ENCODE data around the gene SYP.
A peak's percentile ranks its signal among the peaks of the same experiment; 100 is the strongest.

The SYP gene

GRCh38 chrX:49189606-49190005, 10.4 kb downstream of the SYP start:
- POLR2A ChIA-PET, result no interaction called here
- TF ChIP-seq, protein P1, sequence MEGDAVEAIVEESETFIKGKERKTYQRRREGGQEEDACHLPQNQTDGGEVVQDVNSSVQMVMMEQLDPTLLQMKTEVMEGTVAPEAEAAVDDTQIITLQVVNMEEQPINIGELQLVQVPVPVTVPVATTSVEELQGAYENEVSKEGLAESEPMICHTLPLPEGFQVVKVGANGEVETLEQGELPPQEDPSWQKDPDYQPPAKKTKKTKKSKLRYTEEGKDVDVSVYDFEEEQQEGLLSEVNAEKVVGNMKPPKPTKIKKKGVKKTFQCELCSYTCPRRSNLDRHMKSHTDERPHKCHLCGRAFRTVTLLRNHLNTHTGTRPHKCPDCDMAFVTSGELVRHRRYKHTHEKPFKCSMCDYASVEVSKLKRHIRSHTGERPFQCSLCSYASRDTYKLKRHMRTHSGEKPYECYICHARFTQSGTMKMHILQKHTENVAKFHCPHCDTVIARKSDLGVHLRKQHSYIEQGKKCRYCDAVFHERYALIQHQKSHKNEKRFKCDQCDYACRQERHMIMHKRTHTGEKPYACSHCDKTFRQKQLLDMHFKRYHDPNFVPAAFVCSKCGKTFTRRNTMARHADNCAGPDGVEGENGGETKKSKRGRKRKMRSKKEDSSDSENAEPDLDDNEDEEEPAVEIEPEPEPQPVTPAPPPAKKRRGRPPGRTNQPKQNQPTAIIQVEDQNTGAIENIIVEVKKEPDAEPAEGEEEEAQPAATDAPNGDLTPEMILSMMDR (IDR thresholded peaks at IDR 0.05; ENCODE audit: control extremely low read depth, extremely low read depth, low read depth, missing control alignments), result no peak
- CTCF ChIA-PET, result interaction anchor here (1.1 to 1.5 kb wide), 3 partner anchors 9 to 25 kb away, joined by 3 to 4 read pairs (median 3); no protein-coding TSS in a partner anchor
- no peak for DNase-seq (ENCODE audit: extremely low spot score)

- CTCF ChIA-PET, result no interaction called here
- POLR2A ChIA-PET, result no interaction called here
- TF ChIP-seq, protein P1 (IDR thresholded peaks at IDR 0.05; ENCODE audit: control extremely low read depth, extremely low read depth, low read depth, missing control alignments), result no peak
- no peak for DNase-seq (ENCODE audit: extremely low spot score)
Observed at GRCh38 chrX:49188468-49189076, 11.4 kb downstream of the SYP start.

DNA sequence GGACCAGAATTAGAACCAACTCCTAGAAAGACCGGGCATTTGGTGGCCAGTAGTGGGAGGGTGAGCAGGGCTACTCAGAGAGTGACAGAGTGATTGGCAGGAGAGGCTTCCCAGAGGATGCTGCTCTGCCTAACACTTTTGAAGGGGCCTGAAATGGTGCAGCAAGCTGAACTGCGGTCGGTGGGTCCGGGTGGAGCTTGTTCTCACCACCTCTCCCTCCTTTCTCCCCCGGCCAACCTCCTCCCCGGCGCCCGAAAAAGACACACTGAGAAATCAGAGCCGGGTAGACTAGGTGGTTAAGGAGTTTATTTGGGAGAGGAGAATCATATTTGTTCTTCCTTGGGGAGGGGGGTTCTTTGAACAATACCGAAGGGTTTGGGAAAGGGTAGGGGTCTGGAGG, 12.5 kb downstream of the SYP start:
- no peak for DNase-seq (ENCODE audit: extremely low spot score)
- TF ChIP-seq, protein P1 (IDR thresholded peaks at IDR 0.05; ENCODE audit: control extremely low read depth, extremely low read depth, low read depth, missing control alignments), result no peak
- ChIA-PET CTCF (interaction anchor here (1.1 kb wide), 1 partner anchor 12 kb away, joined by 3 read pairs; no protein-coding TSS in a partner anchor), POLR2A (no interaction called here)

GRCh38 chrX:49187028-49187394, 13.0 kb downstream of the SYP start:
- DNase-seq (ENCODE audit: extremely low spot score), result no peak
- CTCF ChIA-PET, result interaction anchor here (1.1 kb wide), 1 partner anchor 12 kb away, joined by 3 read pairs; no protein-coding TSS in a partner anchor
- TF ChIP-seq, protein P1 (IDR thresholded peaks at IDR 0.05; ENCODE audit: control extremely low read depth, extremely low read depth, low read depth, missing control alignments), result no peak
- POLR2A ChIA-PET, result no interaction called here

DNA sequence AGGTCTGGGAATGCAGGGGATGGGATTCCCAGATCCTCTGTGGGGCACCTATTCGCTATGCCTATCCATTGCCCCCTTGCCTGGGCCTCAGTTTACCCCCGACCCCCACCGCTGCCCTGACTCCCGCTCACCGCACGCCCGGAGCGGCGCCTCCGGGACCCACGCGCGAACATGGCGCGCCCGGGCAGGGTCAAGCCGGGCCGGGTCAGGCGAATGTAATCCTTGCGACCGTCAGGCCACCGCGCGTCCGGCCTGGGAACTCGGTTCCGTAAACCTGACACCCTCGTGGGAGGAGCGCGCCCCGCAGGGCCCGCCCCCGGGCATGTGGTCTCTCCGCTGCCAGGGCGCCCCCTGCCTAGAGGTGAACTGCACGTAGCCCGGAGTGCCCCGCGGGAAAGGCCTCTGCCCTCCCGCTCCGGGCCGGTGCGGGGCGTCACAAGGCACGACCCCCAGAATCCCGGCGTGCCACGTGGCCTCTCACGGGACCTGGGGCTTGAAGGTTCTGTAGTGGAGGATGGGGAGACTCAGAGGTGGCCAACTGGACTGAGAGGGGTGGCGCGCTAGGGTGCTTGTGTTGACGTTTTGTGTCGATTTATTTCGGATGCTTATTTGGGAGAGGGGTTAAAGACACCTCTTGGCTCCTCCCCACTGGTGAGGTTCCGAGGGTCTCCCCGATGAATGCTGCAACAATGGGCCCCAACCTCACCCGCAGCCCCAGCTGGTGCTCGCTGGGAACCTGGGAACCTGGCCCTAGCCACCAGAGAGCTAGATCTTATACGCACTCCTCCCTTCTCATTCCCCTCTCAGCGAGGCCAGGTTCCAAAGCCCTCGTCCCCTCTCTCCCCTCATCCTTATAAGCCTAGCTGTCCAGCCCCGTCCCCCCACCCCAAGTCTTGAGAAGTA, 13.6 kb downstream of the SYP start, which contains the start of gene PRICKLE3:
PRICKLE3 (minus strand) TSS at position 249 of the 903 bp plus-strand sequence; CDS start at position 173, 76 bp downstream.
- ChIA-PET POLR2A (no interaction called here), CTCF (interaction anchor here (1.1 kb wide), 1 partner anchor 11 kb away, joined by 3 read pairs; no protein-coding TSS in a partner anchor)
- peak; percentile 82 for DNase-seq (ENCODE audit: extremely low spot score)
- TF ChIP-seq, protein P1 (IDR thresholded peaks at IDR 0.05; ENCODE audit: control extremely low read depth, extremely low read depth, low read depth, missing control alignments), result peak; percentile 55

All from GM10248 (cell line).